ENCODE results near the gene ZNF330. TPM values are rescaled to one million over a fixed set of nuclear protein-coding genes. Genes with fewer than 3 reads are reported as not detected.
"Not testable (repeated sequence)": the region's sequence is repeated elsewhere in the genome, so short reads cannot be mapped to it uniquely, and the experiment has no call there.

Gene ZNF330
- 10 to 100 TPM; 34.8 to 40.2 TPM for total RNA-seq
- polyA plus RNA-seq = 10 to 100 TPM; 18.8 to 36.0 (median 24.8) TPM
- total RNA-seq = 33.0 to 76.3 (median 48.0) reads per million in 6 experiments

DNA sequence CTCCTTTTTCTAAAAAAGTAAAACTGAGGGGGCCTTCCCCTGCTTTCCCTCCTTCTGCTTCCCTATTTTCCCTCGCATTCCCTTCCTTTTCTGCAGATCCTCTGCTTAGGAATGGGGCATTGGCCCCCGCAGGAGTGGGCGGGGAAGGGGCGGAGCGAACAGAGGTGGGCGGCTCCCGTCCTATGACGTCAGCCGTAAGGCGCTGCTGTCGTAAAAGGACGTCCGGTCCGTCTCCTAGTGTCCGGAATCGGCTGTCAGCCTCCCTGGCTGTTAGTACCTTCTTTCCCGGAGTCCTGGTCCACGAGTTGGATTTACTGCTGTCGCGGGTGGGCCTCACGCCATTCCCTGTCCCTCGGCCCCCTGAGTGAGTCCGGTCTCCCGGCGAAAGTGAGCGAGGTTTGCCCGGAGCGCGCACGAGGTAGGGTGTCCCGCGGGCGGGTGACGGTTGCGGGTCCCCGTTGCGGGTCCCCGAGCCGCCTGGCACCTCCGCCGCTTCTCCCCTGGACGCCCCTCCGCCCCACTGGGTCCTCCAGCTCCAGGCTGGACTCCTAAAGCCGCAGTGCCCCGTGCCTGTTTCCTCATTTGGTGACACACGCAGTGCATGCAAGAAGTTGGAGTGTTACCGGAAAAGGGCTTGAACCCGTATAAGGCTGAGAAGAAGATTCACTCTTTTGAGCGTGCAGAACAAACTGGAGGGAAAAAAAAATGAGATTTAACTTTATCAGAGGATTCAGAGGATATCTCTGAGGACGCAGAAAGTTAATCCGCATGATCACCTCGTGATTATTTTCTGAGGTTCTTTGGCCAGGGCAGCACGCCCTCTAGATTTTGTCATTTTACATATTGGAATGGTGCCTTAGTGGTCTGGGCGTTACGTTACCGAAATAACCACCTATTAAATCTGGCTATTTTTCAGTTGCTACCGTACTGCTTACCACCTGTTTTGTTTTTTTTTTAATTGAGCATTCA lies at the start of gene ZNF330:
Gene ZNF330, plus strand, starts transcription at position 205 of the 969 bp plus-strand sequence. CDS start 1,477 bp downstream, outside the sequence.
- Mint-ChIP-seq H3K4me3 (peak within 1 kb of the TSS; percentile 94 to 99 (median 97)), H3K36me3 (peaks cover 0 to 31% (median 7%) of the 10 kb centered on the region in 3 donors), H3K9me3 (no peaks in the 10 kb centered on the region), H3K4me1 (peaks cover 17 to 54% (median 43%) of the 10 kb centered on the region in 4 donors), H3K27ac (peak within 1 kb of the TSS; percentile 91 to 99 (median 98)), H3K27me3 (peaks cover 2 to 9% (median 6%) of the 10 kb centered on the region in 5 donors)
- DNase-seq (peak; percentile 76 to 98 (median 90)), ATAC-seq (peak; percentile 85 to 89)
- POLR2A ChIA-PET = no interaction called here

DNA sequence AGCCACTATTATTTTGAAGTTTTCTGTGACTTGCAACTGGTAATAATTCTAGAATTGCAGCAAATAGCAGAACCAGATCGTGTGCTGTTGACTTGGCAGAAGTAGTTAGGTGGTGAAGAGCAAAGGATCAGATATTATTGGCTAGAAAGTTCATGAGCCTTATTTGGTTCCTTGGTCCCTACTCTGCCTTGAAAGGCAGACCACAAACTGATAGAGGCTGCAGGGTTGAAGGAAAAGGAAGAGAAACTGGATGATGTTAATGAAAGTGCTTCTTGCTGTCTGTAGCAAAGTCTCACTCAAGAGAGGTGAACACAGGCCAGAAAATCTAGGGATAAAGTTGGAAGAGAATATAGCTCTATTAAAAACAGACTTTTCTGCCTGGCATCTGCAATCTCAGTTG lies 46.2 kb upstream of the ZNF330 start:
- Mint-ChIP-seq H3K27ac (no peak overlapping the region), H3K4me3 (no peak overlapping the region), H3K36me3 (no peaks in the 10 kb centered on the region), H3K27me3 (peaks cover 0 to 11% (median 10%) of the 10 kb centered on the region in 5 donors), H3K9me3 (no peaks in the 10 kb centered on the region), H3K4me1 (no peaks in the 10 kb centered on the region)
- ATAC-seq (no peak), DNase-seq (no peak)
- POLR2A ChIA-PET = no interaction called here

DNA sequence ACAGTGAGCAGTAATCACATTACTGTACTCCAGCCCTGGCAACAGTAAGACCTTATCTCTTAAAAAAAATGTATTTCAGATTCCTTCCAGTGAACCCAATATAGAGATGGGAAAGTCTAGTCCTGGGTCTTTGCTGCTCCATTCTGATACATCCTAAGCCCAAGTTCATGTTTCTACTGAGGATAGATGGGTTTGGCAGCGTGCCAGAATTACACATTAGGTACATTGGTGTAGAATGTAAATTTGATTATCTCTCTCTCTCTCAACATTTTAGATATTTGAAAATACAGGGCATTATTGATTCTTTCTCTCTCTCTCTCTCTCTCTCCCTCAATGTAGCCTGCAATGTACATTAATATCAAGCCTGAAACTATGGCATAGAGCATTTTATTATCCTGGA lies 43.5 kb upstream of the ZNF330 start:
- ATAC-seq (no peak), DNase-seq (no peak)
- Mint-ChIP-seq H3K4me3 (no peak overlapping the region), H3K27me3 (peaks cover 0 to 18% (median 9%) of the 10 kb centered on the region in 5 donors), H3K4me1 (no peaks in the 10 kb centered on the region), H3K27ac (no peak overlapping the region), H3K9me3 (no peaks in the 10 kb centered on the region), H3K36me3 (no peaks in the 10 kb centered on the region)
- POLR2A ChIA-PET = no interaction called here

DNA sequence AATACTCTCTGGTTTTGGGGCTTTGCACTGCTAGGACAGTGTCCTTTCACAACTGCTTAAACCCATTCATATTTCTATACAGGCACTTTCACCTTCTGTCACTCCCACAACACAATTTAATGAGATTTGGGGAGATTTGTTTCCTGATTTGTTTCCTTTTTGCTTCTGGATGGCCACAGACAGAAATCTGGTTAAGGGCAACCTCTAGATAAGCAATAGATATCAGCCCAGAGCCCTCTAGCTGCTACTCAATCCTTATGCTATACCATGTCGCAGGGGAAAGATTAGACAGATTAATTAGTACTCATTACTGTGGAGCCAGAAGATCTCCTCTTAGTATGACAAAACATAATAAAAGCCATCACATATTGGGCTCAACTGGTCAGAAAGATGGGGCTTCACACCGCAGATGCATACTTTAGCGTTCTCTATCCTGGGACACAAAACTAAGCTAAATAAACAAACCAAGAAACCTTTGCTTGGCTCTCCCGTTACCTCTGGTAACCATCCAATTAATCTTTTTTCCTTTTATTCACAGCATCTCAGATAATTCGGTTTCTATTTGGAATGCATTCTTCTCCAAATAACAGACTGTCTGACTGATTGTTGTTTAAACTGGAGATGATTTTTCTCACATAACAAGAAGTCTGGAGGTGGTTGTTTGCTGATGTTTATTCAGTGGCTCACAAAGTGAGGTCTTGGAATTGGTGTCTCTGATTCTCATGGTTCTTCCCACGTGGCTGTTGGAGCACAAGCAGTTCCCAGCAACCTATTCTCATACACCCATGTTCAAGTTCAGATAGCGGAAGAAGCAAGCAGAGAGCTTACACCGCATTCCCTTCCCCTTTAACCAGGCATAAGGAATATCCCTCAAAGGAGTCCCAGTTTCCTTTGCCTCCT lies 41.0 kb upstream of the ZNF330 start:
- H3K27ac Mint-ChIP-seq = no peak overlapping the region
- H3K36me3 Mint-ChIP-seq = no peaks in the 10 kb centered on the region
- H3K27me3 Mint-ChIP-seq = peaks cover 2 to 18% (median 5%) of the 10 kb centered on the region in 5 donors
- H3K4me1 Mint-ChIP-seq = no peaks in the 10 kb centered on the region
- ATAC-seq (no peak), DNase-seq (no peak)
- H3K4me3 Mint-ChIP-seq = no peak overlapping the region
- H3K9me3 Mint-ChIP-seq = peaks cover 0 to 7% (median 0%) of the 10 kb centered on the region in 9 donors
- POLR2A ChIA-PET = no interaction called here

DNA sequence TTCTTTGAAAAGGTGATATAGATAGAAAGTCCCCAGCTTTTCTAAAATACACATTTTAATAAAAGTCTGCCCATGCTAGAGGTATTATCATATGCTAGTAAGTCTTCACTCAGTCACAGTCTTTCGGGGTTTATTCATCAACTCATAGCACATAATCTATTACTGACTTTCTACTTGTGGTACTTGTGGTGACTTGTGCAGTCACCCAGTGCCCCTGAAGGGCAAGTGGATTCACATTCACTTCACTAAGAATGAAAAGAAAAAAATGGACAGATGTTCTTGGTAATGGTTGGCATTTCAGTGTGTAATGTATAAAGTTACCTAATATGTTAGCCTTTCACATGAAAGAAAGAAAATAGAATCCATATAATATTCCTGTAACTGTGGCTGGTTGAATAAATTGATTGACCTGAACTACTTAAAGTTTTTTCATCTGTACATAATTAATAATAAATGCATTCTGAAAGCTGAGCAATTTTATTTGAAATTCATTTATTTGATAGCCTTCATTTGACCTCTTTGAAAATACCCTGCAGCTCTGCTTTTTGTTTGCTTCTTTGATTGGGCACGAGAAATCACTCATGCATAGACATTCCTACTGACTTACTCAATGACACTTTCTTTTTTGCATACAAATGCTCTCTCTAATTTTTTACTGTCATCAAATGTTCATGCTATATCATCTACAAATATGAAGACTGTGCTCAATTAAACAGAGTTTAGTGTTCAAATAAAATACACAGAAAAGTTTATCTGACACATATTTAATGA lies 39.5 kb upstream of the ZNF330 start:
- Mint-ChIP-seq H3K4me1 (no peaks in the 10 kb centered on the region), H3K27ac (no peak overlapping the region), H3K27me3 (peaks cover 2 to 18% (median 8%) of the 10 kb centered on the region in 5 donors), H3K36me3 (no peaks in the 10 kb centered on the region), H3K9me3 (peaks cover 0 to 7% (median 0%) of the 10 kb centered on the region in 9 donors), H3K4me3 (no peak overlapping the region)
- DNase-seq (no peak), ATAC-seq (no peak)
- POLR2A ChIA-PET = no interaction called here

DNA sequence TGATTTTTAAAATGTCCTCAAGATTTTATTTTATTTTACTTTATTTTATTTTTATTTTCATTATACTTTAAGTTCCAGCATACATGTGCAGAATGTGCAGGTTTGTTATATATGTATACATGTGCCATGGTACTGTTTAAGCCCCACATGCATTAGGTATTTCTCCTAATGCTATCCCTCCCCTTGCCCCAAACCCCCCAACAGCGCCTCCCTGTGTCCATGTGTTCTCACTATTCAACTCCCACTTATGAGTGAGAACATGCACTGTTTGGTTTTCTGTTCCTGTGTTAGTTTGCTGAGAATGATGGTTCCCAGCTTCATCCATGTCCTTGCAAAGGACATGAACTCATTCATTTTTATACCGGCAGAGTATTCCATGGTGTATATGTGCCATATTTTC lies 37.2 kb upstream of the ZNF330 start:
- DNase-seq, H3K4me1 Mint-ChIP-seq, H3K36me3 Mint-ChIP-seq, H3K4me3 Mint-ChIP-seq, H3K27ac Mint-ChIP-seq, POLR2A ChIA-PET, ATAC-seq: not testable (repeated sequence)
- H3K27me3 Mint-ChIP-seq = peaks cover 11 to 31% (median 18%) of the 10 kb centered on the region in 5 donors
- H3K9me3 Mint-ChIP-seq = peaks cover 0 to 11% (median 0%) of the 10 kb centered on the region in 9 donors

DNA sequence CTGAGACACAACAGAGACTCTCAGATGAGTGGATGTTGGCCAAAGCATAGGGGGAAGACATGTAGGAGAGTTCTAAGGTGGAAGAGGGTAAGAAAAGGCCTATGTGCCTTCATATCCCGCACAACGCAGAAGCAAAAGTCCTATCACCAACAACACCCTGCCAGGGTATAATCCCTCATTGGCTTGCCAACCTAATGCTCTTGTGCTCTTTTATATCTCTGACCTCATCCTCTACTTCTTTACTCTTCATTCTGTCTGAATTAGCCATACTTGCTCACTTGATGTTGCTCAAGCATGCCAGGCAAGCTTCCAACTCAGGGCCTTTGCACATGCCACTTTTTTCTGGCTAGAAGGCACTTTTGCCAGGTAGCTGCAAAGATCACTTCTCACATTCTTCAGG lies 28.1 kb upstream of the ZNF330 start:
- POLR2A ChIA-PET = no interaction called here
- no peak overlapping the region for H3K4me3 Mint-ChIP-seq
- no peak overlapping the region for H3K27ac Mint-ChIP-seq
- no peak for ATAC-seq
- no peaks in the 10 kb centered on the region for H3K4me1 Mint-ChIP-seq
- peaks cover 0 to 4% (median 0%) of the 10 kb centered on the region in 3 donors for H3K36me3 Mint-ChIP-seq
- no peak for DNase-seq
- peaks cover 0 to 10% (median 0%) of the 10 kb centered on the region in 9 donors for H3K9me3 Mint-ChIP-seq
- peaks cover 13 to 41% (median 17%) of the 10 kb centered on the region in 5 donors for H3K27me3 Mint-ChIP-seq

DNA sequence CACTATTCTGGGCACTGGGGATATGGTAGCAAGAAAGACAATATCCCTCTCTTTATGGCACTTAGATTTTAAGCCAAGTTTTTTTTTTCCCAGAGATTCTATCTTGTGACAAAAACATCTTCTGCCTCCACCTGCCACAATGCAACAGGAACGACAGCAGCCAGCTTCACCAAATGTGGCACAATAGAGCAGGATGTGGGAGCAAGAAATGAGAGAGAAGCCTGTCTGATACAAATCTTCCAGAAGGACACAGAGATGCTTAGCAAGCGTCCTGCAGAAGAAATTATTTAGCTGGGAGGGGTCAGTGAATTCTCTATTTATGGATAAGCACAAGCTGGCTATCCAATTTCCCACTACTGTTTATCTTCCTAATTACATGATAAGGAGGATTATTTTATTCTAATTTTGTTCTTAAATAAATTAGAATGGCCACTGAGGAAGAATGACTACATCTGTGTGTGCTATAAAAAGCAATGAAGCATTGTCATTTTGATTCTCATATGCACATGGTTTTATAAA lies 27.1 kb upstream of the ZNF330 start:
- Mint-ChIP-seq H3K27ac (no peak overlapping the region), H3K36me3 (peaks cover 0 to 4% (median 0%) of the 10 kb centered on the region in 3 donors), H3K4me1 (no peaks in the 10 kb centered on the region), H3K4me3 (no peak overlapping the region), H3K27me3 (peaks cover 11 to 38% (median 15%) of the 10 kb centered on the region in 5 donors), H3K9me3 (peaks cover 0 to 15% (median 0%) of the 10 kb centered on the region in 9 donors)
- no peak for ATAC-seq
- POLR2A ChIA-PET = no interaction called here
- DNase-seq = no peak

DNA sequence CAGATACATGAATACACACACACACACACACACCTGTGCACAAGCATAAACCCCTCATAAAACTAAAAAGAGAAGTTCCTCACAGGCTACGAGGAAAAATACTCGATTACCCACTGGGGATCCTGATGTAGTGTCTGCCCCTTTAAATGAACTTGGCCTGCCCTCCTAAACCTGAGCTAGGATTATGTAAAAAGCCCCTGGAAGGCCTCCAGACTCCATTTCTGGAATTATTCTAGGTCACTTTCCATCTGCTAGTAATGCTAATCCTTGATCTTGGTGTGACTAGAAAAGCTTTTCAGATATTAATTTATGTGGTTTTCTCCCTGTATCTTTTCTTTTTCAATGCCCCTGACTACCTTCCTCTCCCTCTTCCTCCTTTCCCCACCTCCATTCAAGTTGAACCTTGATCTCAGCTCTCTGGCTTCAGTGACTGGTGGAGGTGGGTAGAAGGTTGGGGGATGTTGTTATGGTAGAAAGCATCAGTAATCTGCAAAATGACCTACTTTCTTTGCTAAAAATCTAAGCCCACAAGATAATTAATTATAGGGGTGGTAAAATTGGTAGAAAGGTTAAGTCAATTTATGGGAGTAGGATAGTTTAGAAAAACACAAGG lies 25.5 kb upstream of the ZNF330 start:
- Mint-ChIP-seq H3K27me3 (peaks cover 8 to 33% (median 9%) of the 10 kb centered on the region in 5 donors), H3K36me3 (peaks cover 0 to 4% (median 0%) of the 10 kb centered on the region in 3 donors), H3K27ac (no peak overlapping the region), H3K4me3 (no peak overlapping the region), H3K9me3 (peaks cover 0 to 15% (median 2%) of the 10 kb centered on the region in 9 donors), H3K4me1 (no peaks in the 10 kb centered on the region)
- ATAC-seq (no peak), DNase-seq (no peak)
- POLR2A ChIA-PET = no interaction called here

DNA sequence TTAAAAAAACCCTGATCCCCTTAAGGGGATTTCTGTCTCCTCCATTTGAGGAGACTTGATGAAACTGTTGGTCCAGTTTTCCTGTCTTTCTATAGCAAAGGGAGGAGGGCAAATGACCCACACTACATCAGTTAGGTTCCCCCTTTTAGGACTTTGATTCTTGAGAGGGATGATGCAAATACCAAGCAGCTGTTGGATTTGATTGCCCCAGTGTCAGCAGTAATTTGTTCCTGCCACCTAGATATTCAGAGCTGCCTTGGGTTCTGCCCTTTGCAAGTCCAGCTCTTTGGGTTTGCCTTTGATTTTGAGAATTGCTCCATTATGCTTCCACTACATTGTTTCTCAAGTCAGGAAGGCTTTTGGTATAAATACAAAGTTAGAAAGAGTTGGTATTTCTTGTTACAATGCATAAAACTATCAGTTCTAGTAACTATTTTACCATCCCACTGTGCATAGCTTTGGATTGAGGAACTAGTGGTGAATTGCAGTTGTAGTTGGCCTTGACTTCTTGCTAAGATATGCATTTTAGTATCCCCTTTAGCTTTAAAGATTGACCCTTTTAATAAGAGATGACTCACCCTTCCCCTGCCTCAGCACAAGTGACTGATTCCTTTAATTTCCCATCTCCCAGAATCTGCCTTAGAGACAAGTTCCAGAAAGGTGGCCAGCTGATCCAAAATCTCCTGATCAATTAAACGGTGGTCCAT lies 24.3 kb upstream of the ZNF330 start:
- H3K9me3 Mint-ChIP-seq = peaks cover 0 to 15% (median 3%) of the 10 kb centered on the region in 9 donors
- no peak overlapping the region for H3K27ac Mint-ChIP-seq
- H3K27me3 Mint-ChIP-seq = peaks cover 8 to 33% (median 14%) of the 10 kb centered on the region in 5 donors
- DNase-seq (no peak), ATAC-seq (no peak)
- H3K36me3 Mint-ChIP-seq = peaks cover 0 to 4% (median 0%) of the 10 kb centered on the region in 3 donors
- H3K4me3 Mint-ChIP-seq = no peak overlapping the region
- POLR2A ChIA-PET = no interaction called here
- no peaks in the 10 kb centered on the region for H3K4me1 Mint-ChIP-seq

DNA sequence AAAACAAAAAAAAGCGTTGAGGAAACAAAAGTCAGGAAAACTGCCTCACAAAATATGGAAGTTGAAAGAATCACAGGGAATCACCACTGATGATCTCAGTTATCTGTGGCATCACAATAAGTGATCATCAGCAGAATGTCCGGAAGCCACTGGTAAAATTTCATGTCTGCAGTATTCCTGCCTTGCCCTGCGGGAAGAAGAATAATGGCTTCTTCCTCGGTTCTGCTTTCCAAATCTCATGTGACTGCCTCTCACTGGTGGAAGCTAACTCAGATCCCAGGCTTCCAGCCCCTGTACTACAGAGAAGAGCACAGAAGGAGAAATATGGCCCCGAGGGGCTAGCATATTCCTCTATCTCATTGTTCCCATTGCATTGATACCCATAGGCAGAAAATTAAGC lies 12.7 kb upstream of the ZNF330 start:
- ATAC-seq (no peak), DNase-seq (no peak)
- Mint-ChIP-seq H3K27me3 (peaks cover 1 to 12% (median 9%) of the 10 kb centered on the region in 5 donors), H3K27ac (no peak overlapping the region), H3K36me3 (peaks cover 0 to 1% (median 0%) of the 10 kb centered on the region in 3 donors), H3K4me1 (peaks cover 0 to 5% (median 0%) of the 10 kb centered on the region in 4 donors), H3K4me3 (no peak overlapping the region), H3K9me3 (no peaks in the 10 kb centered on the region)
- POLR2A ChIA-PET = no interaction called here

Data from naive thymus-derived CD8-positive, alpha-beta T cell (primary cell).